ENCODE results near the gene FAM240A.

- no peak for TF ChIP-seq CTCF (conservative IDR thresholded peaks at IDR 0.05)
- TF ChIP-seq EZH2 (IDR thresholded peaks at IDR 0.05; ENCODE audit: low read depth): no peak
These were observed 16.5 kb upstream of the FAM240A start for GRCh38 chr3:46595819-46596314.
